Measurements from ENCODE around the gene TNFAIP8. TPM values are rescaled to one million over a fixed set of nuclear protein-coding genes. Genes with fewer than 3 reads are reported as not detected.

Gene TNFAIP8
- total and polyA plus RNA-seq, 9 of the 15 experiments (the other 6 are each of a cell fraction or from before 2014, with no cell fraction given): 29.9 to 52.2 (median 44.8) TPM

DNA sequence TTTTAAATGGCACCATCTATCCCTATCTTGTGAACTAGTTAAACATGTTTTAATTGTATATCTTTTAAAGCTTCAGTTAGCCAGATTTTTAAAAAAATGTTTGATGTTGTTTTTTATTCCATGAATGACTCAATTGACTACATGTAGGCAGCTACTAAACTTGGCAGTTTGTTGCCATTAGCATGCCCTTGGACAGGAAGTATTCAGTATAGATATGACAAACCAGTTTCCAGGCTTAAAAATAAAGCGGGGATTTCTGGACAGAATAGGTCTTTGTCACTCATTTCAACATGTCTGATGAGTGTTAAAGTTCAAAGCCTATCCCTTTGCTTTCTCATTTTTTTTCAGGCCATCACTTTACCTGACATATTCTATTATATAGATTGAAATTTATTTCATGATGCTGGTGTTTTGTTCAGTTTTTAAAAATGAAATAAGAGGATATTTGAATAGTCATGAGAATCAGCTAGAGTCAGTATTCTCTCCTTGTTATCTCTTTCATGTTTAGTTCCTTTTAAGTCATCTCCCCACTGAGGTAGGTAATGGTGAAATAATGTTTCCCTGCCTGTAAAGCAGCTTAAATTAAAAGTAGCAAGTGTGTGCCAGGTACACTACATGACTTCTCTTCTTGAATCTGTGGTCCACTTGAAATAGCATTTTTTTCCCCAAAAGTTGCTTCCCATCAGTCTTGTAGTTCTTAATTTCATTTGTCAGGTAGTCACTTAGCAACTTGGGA, 11.9 kb downstream of the TNFAIP8 start:
- ChIA-PET CTCF (ENCODE audit: low intra/inter-chr PET ratio) (no interaction called here), POLR2A (interaction anchor here (1.2 to 1.3 kb wide), 2 partner anchors 10 to 11 kb away, joined by 4 read pairs; no protein-coding TSS in a partner anchor)

More for the DNA sequence above, 11.9 kb downstream of the TNFAIP8 start:
- FAIRE-seq (no peak), ATAC-seq (peak; percentile 40; the same call in 2 of the 3 replicates), DNase-seq (ENCODE audit: extremely low read depth in 1 of 4, low spot score in 3 of 4) (no peak)
- no TSS peak for BruUV-seq (replicated peaks)
- no peaks in the 10 kb centered on the region for H3K9me3 ChIP-seq (replicated peaks; ENCODE audit: control insufficient read depth, insufficient read depth, low read depth, low read length)
- TF ChIP-seq FIP1L1 (IDR thresholded peaks at IDR 0.05; ENCODE audit: low read depth, low read length, poor library complexity, severe bottlenecking) (no peak), HMBOX1 (IDR thresholded peaks at IDR 0.05) (peak; percentile 21; the same call in 1 of the 2 replicates), NR2C2 (CRISPR knock-in tag; IDR thresholded peaks at IDR 0.05) (no peak), NR2C2 (tag; IDR thresholded peaks at IDR 0.05) (peak; percentile 33; the same call in 1 of the 2 replicates)
- H4K20me1 ChIP-seq (replicated peaks; ENCODE audit: control insufficient read depth, insufficient read depth, low read length): no peaks in the 10 kb centered on the region
- no peaks in the 10 kb centered on the region for H3K27me3 ChIP-seq (ENCODE audit: control insufficient read depth in 2 of 2, insufficient read depth in 2 of 2, low read length in 2 of 2)
- H2AFZ ChIP-seq (ENCODE audit: low read depth, low read length): no peak overlapping the region
- peaks cover 0 to 22% of the 10 kb centered on the region in 2 experiments; a peak in 2 of 5 replicates for H3K4me1 ChIP-seq (replicated peaks in 1 of 2; ENCODE audit: control insufficient read depth in 2 of 2, insufficient read depth in 2 of 2, low read length in 2 of 2)
- H3K79me2 ChIP-seq (ENCODE audit: control insufficient read depth, insufficient read depth, low read length): peaks cover 43% of the 10 kb centered on the region; the same call in 2 of the 3 replicates
- H3K9me1 ChIP-seq (ENCODE audit: control insufficient read depth, insufficient read depth, low read length): no peaks in the 10 kb centered on the region
- intact Hi-C loops (cut with micrococcal nuclease) (no loop called here), in situ Hi-C loops (cut with MboI) (no loop called here)
- H3K36me3 ChIP-seq (ENCODE audit: control insufficient read depth, insufficient read depth, low read length): no peaks in the 10 kb centered on the region; the same call in 2 of the 3 replicates
- H3K27ac ChIP-seq (ENCODE audit: extremely low read depth, low read depth, low read length): no peak overlapping the region
- no peak overlapping the region for H3K4me3 ChIP-seq
- H3K9ac ChIP-seq (ENCODE audit: insufficient read depth in 1 of 2, low read depth in 2 of 2, low read length in 2 of 2): no peak overlapping the region
- no peak overlapping the region for H3K4me2 ChIP-seq (ENCODE audit: insufficient read depth, low read length)
- WGBS (ENCODE audit: insufficient coverage, low coverage, missing lambda C conversion rate): 52% methylated on average over 1 of the region's 1 CpG
